GM13977 (cell line): ENCODE results near the gene NCOR2.

ENCODE experiments used
- DNase-seq: peaks from one replicate; pipeline ENCODE4 v3.0.0; 2012; ENCODE audit warnings: low spot score
- in situ Hi-C: fragments of 300-500 bp; cut with MboI; formaldehyde crosslinking; loops from one replicate; pipeline ENCODE4 v1.12.0; 2022; ENCODE audit warnings: low sequenced_read_pairs, low pct_unique_long_range_greater_than_20kb, mixed read lengths, inconsistent platforms; ENCODE audit not compliant: unreplicated experiment
- TF ChIP-seq, protein P1 (sequence below): IDR thresholded peaks from 2 replicates; pipeline ENCODE4 v1.5.1; 2012; ENCODE audit warnings: mild to moderate bottlenecking, control low read depth; ENCODE audit not compliant: insufficient read depth; ENCODE audit errors: extremely low read depth, missing control alignments

The NCOR2 gene

DNA sequence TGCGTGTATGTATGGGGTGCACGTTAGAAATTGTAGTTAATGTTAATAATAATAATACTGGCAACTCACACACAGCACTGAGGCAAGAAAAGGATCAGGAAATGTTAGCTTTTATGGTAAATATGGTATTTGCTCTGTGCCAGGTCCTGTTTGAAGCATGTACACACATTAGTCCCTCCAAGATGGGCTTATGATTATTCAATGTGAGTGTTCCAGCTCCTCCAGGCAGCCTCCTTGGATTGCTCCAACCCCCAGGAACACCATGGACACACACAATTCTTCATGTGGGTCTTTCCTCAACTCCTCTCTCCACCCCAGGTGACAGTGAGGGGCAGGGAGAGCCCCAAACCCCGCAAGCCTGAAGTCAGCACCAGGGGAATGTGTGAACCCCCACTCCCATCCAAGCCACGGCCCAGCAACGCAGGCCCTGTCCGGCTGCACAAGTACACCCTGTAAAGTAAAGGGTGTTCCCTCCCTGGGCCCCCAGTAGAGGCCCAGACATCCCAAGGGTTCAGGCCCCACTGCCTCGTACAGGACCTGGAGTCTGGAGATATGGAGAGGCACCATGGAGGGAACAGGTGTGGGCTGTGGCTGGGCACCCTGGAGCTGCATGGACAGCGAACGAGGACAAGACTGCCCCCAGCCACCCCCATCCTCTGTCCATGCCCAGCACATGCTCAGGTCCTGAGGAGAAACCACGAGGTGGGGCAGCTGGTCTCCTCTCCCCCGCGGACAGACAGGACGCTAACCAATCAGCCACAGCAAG lies 41.3 kb downstream of the NCOR2 start:
- DNase-seq: no peak
- TF ChIP-seq, protein P1, sequence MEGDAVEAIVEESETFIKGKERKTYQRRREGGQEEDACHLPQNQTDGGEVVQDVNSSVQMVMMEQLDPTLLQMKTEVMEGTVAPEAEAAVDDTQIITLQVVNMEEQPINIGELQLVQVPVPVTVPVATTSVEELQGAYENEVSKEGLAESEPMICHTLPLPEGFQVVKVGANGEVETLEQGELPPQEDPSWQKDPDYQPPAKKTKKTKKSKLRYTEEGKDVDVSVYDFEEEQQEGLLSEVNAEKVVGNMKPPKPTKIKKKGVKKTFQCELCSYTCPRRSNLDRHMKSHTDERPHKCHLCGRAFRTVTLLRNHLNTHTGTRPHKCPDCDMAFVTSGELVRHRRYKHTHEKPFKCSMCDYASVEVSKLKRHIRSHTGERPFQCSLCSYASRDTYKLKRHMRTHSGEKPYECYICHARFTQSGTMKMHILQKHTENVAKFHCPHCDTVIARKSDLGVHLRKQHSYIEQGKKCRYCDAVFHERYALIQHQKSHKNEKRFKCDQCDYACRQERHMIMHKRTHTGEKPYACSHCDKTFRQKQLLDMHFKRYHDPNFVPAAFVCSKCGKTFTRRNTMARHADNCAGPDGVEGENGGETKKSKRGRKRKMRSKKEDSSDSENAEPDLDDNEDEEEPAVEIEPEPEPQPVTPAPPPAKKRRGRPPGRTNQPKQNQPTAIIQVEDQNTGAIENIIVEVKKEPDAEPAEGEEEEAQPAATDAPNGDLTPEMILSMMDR: no peak
- in situ Hi-C loops: no loop called here

DNA sequence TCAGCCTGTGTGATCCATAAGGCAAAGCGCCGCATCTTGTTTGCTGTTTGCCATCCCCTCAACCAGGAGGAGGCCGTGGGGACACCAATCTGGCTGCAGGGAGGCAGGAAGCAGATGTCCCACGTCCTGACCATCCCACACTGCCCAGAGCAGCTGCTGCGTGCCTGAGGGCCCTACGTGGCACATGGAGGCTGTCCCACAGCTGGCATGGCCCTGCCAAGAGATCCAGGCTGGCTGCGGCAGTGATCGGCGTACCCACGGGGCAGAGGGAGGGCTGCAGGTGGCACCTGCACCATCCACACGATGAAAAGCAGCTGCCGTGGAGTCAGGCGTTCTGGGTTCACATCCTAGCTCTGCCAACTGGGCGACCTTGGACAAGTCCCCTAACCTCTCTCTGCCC lies 42.0 kb downstream of the NCOR2 start:
- TF ChIP-seq, protein P1: no peak
- in situ Hi-C loops: no loop called here
- DNase-seq: no peak

DNA sequence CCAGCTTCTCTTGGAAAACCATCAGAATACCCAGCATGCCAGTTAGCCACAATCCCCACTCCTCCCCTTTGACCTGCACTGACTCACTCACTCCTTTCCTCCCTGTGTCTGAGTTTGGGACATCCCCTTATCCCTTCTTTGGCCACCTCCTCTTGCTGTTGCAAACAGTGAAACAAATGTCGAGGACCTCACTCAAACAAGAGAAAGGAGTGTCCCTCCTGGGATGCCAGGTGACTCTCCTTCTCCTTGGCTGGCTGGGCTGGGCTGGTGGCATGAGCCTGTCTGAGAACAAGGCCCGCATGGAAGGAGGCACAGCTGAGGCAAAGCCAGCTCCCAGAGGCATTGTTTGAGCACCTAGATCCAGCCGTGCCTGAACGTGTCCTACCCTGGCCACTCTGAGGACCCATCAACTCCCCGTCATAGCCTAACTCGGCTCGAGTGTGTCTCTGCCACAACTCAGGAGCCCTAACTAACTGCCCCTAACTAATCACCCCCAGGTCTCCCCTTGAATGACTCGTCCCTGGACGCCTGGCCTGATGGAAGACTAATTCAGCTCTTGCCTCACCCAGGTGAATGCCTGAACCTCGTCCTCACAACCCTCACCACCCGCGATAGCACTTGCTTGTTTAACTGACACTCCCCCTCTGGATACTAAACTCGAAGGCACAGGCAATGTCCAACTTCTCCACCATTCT lies 43.0 kb downstream of the NCOR2 start:
- TF ChIP-seq, protein P1: no peak
- no peak for DNase-seq
- in situ Hi-C loops: no loop called here

DNA sequence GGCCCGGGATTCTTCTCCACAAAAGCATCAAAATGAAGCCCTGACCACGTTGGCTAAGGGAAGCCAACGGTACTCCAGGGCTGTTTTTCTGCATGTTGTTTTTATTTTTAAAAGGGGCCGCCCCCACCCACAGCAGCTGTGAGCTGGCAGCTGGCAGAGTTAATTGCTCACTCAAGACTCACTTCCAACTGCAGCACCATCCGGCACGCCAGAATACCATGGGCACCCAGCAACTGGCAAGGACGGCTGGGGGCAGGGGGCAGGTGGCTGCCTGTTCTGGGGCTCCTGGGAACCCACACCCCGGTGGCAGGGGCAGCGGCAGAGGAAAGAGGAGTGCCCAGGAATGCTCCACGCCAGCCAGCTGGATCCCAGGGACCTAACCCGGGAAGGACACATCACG lies 44.3 kb downstream of the NCOR2 start:
- DNase-seq: no peak
- TF ChIP-seq, protein P1: no peak
- in situ Hi-C loops: no loop called here

DNA sequence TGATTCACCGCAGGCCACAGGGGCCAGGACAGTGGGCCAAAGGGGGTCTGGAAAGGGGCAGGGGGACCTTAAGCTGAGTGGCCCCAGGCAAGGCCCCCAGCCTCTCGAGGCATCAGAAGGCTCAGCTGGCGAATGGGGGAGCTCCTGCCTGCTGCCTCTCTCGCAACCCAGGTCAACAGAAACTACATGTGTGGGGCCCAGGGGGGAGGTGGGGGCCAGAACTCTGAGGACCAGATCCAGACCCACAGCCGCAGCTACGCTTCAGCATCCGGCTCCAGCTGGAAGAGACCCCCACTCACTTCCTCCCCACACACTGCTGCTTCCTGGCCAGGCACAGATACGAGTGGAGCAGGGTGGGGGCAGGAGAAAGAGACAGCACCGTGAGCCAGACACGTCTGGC lies 46.5 kb downstream of the NCOR2 start:
- no peak for DNase-seq
- in situ Hi-C loops: no loop called here
- TF ChIP-seq, protein P1: no peak

DNA sequence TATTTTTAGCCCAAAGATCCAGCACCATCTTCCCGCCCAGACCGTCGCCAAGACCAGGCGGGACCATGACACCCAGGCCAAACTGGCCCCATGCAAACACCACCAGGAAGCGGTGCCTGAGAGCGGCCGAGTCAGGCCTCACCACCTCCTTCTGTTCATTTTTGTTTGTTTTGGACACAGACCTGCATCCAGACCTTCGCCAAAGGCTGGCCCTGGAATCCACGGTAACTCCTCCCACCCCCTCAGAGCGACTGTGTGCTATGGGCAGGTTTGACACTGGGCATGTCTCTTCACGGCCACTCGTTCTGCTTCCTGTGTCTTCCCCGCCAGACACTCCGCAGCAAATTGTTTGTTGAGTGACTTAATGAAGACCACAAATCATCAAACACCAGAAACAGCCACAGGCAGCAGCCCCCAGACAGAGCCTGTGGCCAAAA lies 47.1 kb downstream of the NCOR2 start:
- in situ Hi-C loops: no loop called here
- TF ChIP-seq, protein P1: no peak
- no peak for DNase-seq
